HG02943 (cell line): ENCODE data around the gene SLC9A9.
A peak's percentile ranks its signal among the peaks of the same experiment; 100 is the strongest.

Experiments
- ATAC-seq: cut with Tn5 transposase; IDR thresholded peaks from one replicate; pipeline ENCODE4 v1.9.1; 2021; ENCODE audit warnings: mild to moderate bottlenecking, low read depth, moderate library complexity; ENCODE audit not compliant: unreplicated experiment

Gene SLC9A9

DNA sequence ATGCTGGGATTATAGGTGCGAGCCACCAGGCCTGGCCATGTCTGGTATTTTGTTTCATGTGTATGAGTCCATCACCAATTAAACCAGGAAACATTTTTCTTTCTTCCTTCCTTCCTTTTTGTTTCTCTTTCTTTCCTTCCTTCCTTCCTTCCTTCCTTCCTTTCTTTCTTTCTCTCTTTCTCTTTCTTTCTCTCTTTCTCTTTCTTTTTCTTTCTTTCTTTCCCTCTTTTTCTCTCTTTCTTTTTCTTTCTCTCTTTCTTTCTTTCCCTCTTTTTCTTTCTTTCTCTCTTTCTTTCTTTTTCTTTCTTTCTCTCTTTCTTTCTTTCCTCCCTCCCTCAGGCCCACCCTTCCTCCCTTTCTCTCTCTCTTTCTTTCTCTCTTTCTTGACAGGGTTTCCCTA, 83.4 kb downstream of the SLC9A9 start:
- ATAC-seq: no peak

DNA sequence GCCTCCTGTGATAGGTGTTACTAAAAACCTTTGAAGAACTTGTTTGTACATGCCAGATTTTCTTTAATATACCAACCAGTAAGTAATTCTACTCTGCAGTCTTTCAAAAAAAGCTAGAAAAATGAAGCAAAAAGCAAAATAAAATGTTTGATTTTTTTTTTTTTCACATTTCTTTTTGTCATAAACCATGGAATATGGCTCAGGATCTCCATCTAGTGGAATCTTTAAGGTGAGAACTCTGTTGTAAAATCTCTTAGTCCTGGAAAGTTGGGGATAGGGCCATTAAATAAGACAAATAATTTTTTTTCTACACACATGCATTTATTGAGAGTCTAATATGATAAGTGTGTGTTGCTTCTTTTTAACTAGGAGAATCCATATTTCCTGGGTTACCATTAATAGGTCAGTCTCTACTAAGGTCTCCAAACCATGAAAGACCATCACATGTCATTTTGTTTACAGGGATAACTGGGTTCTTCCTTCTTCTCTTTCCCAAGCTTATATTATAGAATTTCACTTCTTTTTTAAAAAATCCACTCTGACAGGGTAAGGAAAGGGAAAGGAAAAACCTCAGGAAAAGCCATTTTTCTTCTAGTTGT, 84.6 kb downstream of the SLC9A9 start:
- ATAC-seq: no peak

DNA sequence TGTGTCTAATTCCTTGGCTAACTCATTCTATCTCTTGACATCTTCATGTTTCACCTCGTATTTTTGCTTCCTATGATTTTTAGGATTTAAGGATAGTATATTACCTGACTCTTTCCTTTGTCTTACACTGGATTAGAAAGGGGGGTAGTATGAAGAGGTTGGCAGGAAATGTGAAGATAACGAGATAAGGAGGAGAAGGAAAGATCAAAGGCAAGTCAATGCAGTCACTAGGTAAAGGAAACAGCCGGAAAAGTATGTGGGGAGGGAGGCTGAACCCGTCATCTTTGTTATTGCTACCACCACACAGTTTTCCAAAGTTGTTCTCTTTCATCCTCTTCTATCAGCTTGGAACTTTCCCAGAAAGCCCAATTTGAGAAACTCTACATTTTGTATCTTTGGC, 90.6 kb downstream of the SLC9A9 start:
- no peak for ATAC-seq

DNA sequence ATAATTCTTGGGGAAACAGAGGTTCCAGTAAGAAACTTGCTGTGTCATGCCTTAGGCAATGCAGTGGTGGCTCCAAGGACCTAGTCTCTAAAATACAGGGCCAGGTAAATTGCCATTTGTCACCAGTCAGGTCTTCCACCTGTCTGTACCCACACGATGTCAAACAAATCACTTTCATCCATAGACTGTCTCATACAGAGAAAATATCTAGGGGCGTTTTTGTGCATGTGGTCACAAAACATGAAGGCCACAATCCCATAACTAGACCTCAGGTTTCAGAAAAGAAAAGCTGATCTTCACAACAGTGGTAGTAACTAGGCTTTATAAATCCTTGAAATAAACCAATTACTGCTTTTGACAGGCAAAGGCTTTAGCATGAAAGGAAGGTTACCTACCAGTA, 92.3 kb downstream of the SLC9A9 start:
- no peak for ATAC-seq

DNA sequence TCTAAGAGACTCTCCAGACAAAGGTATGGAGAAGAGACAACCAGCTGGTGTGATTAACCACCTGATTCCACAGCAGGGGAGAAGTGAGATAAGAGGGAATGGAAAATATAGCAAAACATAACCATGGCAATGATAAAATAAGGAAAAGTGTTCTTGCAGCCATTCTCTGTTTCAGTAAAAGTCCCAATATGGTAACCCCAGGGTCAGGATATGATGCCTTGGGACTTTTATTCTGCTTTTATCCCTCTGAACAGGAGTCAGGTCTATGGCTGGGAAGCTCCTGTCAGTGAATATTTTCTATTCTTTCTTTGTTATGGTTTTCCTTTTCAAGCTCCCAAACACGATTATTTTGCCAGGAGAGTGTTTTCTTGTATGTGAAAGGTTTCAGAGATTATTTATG, 94.2 kb downstream of the SLC9A9 start:
- ATAC-seq: no peak

DNA sequence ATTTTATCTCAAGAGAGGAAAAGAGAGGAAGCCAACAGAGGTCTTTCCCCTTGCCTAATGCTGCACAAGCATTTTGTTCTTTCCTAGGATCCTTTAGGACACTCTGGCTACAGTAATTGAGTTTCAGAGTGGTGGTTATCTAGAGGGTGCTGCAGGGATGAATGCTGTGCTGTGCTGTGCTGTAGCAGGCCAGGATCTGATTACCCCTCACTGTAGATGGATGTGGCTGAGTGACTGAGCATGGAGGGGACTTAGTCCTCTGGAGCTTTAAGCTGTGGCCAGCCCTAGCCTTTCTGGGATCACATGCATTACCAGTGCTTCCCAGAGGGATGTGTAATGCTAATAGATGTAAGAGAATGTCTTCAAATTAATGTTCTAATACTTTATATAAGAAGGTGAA, 94.8 kb downstream of the SLC9A9 start:
- no peak for ATAC-seq

DNA sequence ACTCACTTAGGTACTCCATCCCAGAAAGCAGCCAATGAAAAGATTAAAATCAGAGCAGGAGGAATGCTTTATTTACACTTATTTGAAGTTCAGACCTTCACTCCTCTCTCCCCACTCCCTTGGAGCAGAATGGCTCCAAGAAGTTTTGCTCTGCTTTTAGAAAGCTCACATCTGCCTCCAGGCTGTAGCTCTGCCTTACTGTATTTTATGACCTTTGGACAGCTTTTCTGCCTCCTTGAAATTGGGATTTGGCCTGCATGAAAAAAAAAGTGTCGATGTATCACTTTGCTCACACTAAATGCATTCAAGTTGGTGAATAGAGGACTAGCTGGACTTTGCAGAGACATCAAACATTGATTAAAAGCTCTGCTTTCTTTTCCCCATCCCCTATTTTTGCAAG, 95.3 kb downstream of the SLC9A9 start:
- ATAC-seq: no peak

DNA sequence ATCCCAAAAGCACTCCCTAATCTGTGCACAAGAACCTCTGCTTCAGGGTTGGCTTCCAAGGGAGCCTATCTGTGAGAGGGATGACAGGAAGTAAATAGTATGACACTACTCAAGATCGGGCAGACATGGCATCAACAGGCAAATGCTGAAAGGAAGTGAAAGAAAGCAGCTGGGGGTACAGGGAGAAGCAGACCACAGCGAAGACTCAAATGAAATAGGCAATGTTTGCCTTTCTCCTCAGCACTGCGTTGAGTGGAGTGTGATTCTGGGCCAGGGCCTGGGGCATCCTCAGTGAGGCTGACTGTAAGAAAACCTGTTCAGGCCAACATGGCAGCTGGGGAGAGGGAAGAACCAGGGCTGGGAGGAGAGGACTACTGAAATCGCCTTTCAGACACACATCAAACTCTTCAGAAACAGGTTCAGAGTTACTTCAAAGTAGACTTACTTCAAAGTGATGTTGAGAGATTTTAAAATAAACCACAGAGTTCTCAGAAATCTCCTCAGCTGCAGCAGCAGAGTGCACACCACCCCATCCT, 96.6 kb downstream of the SLC9A9 start:
- ATAC-seq: peak; percentile 84

DNA sequence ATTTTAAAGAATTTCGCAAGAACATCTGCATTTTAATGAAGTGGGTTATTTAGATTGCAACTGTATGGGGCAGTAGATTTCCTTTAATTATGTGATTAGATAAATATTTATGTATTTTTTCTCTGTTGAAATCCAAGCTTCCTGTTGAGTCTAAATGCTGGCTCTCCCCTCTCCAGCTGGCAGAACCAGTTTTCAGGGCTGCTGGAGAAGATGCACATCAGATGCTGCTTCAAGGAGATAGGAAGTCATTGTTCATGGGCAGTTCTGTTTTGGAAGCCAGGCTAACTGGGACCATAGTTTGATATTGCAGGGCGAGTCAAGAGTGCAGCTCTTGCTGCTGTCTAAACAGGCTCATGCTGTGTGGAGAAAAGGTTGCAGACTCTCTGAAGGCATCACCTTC, 97.4 kb downstream of the SLC9A9 start:
- ATAC-seq: no peak

DNA sequence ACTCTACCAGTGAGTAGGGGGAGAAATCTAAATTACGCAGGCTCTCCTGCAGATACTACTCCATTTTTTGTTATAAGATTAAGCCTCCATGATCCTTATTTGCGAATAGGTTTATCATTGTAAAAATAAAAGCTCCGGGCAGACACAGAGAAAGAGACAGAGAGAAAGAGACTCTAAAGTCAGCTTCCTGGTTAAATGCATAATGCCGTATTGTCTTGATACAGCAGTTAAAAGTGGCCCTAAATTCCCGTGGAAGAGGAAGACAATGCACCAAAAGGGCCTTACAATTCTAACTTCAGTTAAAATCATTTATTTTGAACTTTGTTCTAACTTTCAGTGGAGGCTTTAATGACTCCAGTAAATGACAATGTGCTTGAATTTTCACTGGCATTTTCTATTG, 98.3 kb downstream of the SLC9A9 start:
- no peak for ATAC-seq

DNA sequence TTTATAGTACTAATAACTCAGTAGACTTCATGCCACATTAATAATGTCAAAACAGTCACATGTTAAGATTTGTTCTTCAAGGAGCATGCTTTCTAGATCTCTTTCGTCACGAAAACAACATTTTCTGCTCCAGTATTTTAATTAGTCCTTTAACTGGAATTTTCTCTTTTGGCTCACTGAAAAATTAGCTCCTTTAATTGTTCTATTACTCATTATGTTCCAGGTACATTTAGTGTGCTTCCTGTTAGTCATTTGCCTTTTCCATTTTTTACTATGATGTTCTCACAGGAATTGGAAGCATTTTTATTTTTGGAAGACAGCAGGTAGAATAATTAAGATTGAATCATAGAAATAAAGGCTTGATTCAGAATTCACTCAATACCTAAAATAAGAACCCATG, 111.2 kb downstream of the SLC9A9 start:
- no peak for ATAC-seq

DNA sequence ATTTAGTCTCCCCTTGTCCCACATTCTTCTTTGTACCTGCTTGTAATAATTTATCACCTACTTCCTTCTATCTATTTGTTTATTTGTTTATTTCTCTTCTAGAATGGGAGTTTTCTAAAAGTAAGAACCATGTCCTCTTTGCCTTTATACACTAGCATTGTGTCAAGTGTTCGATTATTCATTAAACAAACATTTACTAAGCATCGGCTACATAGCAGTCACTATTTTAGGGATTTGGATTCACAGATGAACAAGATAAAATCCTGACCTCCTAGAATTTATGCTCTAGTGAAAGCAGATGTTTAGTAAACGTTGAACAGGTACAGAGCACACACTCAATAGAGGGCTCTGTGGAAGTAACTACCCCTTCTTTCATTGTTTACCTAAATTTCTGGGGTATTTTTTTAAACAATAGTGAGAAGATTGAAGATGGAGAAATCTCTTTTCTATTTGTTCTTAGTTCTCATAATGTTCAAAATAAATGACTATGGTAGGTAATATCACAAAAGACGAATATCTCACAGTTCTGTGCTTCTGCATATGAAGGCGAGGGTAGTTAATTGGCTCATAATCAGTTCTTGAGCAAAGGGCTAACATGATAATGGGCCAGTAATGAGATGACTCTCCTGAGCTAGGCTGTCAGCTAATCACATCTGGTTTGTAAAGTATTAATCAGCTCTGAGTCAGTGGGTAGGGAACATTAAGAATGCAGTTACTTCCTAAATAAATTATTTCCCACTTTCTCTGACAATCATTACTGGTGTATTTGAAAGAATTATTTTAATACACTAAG, 111.9 kb downstream of the SLC9A9 start:
- ATAC-seq: no peak

DNA sequence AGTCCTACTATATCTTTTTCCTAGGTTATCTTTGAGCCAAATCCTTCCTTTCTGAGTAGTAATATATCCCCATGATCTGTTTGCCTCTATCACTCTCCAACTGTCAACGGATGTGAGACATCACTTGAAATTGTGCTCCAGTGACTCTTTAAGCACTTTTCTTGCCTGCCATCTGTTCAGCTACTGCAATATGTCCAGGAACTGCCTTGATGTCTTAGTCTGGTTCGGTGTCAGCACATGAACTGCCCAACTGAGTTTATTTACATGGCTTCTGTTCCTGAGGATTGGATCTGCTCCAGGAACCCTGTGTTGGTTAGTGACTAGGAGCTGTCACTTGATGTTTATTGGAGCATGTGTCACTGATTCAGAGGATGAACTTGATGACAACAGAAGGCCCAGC, 116.5 kb downstream of the SLC9A9 start:
- ATAC-seq: no peak

DNA sequence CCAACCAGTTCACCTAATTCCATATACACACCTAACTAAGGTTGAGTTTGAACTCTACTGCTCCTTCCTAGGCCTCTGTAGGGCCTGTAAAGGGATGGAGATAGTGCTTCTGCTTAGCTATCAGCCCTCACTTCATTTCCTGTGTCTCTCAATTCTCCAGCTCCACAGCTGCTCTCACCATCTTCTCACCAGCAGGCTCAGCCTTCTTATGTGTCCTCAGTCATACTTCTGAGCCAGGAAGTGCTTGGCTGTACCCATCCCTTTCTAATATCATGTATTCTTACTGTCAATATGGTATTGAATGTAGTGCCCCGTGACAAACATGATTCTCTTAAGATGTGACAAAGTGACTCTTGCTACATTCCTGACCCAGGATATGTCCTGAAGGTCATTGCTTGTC, 116.9 kb downstream of the SLC9A9 start:
- no peak for ATAC-seq

DNA sequence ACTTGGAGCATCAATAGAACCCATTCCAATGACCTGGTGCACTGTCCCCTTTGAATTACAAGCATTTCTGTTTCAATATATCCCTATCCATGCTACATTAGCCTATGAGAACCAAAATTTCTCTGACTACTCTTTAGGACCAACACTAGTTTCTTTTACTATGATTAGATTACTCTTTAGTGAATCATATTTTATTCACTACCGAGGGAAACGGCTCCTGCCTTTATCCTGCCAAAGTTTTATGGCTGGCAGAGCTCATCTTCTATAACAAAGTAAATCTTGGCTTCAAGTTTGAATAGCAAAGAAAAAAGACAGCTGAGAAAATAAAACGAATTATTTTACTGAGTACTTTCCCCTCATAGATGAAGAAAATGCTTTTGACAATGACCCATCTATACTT, 120.9 kb downstream of the SLC9A9 start:
- no peak for ATAC-seq

DNA sequence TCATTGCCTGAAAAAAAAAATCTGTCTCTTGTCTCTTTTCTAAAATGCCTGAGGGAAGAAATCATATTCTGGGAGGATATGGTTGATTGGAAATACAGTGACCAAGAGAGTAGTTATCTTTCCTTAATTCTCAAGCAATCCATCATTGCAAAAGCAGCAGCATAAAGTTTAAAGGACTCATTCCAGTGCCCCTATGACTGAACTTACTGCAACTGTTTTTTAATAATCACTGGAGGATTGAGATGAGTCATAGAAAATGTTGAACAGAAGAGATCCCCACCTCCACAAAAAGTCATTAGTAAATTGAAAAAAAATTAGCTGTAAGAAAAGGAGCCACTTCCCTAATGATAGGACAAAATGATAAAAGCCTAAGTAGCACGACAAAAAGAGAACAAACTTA, 121.5 kb downstream of the SLC9A9 start:
- no peak for ATAC-seq

DNA sequence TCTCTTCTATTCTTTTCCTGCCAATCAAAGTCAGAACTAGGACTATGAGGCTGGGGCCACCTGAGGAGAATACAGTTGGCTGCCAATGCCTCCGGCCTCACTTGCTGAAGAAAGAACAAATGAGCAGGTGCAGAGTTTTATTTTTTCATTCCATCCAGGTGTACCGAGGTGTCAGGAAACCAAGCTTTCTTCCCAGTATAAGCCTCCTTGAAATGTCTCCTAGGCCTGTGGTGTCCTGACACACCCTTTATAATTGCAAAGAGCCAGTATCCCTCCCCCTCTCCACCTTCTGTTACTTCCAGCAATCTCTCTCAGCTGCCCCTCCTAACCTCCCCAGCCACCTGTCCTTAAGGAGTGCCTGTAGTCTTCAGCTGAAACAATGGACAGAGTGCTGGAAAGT, 127.9 kb downstream of the SLC9A9 start:
- ATAC-seq: no peak

DNA sequence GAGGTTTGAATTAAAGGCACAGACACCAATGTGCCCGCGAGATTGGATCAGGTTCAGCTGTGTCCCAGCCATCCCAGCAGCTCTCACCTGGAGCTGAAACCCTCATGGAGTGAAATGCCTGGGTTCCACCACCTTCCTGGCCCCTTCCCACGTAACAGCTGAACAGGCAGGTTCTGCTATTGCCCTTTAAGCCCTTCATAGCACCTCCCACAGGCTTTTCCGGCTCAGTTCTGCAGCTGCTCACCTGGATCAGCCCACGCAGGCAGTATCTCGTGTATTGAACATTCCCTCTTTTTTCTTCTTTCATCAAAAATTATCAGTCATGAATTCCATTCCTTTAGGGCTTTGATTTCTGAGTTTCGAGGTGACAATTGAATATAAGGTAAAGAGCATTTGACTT, 129.8 kb downstream of the SLC9A9 start:
- ATAC-seq: no peak

DNA sequence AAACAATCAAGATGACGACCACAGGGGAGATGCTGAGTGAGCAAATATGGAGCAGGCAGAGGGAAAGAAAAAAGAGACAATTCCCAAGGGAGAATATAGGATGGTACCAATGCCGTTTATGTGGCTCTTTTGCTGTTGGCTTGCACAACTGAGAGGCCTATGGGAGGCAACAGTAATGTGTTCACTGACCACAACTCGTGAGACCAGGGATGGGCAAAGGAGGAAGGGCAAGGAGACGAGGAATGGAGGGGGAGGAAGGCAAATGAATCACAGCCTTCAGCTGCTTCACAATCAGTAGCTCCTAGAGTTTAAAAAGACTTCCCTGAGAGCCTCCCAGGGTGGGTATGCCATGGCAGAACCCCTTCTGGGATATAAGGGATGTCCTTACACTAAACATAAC, 131.5 kb downstream of the SLC9A9 start:
- no peak for ATAC-seq

DNA sequence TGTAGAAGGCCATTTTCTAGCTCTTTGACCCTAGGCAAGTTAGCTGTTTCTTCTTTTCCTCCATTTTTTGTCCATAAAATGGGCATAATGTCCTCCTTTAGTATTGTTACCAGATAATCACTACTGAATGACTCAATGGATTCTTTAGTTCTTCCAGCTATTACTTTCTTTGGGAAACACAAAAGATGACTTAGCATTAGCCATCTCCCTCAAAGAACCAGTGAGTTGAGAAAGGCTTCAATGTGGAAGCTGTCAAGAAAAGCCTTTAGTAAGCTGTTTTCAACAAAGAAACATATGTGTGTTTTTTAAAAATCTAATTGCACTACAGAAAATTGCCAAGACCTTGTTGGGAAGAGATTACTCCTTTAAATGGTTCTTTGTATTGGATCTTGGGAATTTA, 135.7 kb downstream of the SLC9A9 start:
- no peak for ATAC-seq

DNA sequence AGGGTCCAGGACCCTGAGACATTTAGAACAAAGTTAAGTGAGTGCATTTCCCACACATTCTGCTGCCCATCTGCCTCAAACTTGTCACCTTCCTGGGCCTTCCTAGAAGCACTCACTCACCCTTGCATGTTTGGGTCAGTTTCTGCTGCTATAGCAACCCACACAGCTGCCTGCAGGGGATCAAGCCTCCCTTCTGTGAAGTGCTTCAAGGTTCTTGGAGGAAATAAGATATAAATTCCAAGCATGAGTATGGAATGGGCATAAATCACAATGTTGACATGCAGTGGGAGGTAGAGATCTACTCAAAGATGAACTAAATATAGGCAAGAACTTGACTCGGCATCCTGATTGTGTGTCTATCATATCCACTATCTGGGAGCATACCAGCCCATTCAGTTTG, 140.4 kb downstream of the SLC9A9 start:
- ATAC-seq: no peak

DNA sequence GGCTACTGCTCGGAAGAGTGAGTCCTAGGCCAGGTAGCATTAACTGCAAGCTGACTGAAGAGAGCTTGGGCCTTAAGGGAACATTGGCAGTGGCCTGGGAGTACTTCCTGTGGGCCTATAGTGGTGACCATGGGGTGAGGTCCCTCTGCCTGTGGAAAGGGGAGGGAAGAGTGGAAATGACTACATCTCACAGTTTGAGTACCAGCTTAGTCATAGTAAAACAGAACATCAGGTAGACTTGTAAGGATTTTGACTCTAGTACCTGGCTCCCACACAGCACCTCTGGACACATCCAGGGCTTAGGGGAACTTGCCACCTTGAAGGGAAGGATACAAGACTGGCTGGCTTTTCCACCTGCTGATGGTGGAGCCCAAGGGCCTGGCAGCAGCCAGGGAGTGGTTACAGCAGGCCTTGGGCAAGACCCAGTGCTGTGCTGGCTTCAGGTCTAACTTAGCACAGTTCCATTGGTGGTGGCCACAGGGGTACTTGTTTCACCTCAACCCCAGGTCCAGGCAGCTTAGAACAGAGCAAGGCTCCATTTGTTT, 147.8 kb downstream of the SLC9A9 start:
- ATAC-seq: no peak
